ENCODE measurements around the gene ZIC4.

ZIC4 gene

GRCh38 chr3:147370349-147370748 is 36.0 kb downstream of the ZIC4 start:
- no peak for DNase-seq (ENCODE audit: low read depth in 3 of 3)

GRCh38 chr3:147369661-147370123 is 36.7 kb downstream of the ZIC4 start:
- DNase-seq (ENCODE audit: low read depth in 3 of 3): no peak

GRCh38 chr3:147369231-147369630 is 37.1 kb downstream of the ZIC4 start:
- DNase-seq (ENCODE audit: low read depth in 3 of 3): no peak

- no peak for DNase-seq (ENCODE audit: low read depth in 3 of 3)
These were observed 37.7 kb downstream of the ZIC4 start for GRCh38 chr3:147368561-147369221.

- DNase-seq (ENCODE audit: low read depth in 3 of 3): no peak
These were observed 38.2 kb downstream of the ZIC4 start for GRCh38 chr3:147368151-147368550.

GRCh38 chr3:147367676-147368075 is 38.7 kb downstream of the ZIC4 start:
- DNase-seq (ENCODE audit: low read depth in 3 of 3): no peak

GRCh38 chr3:147365196-147366115 is 40.9 kb downstream of the ZIC4 start:
- no peak for DNase-seq (ENCODE audit: low read depth in 3 of 3)

- no peak for DNase-seq (ENCODE audit: low read depth in 3 of 3)
These were observed 41.6 kb downstream of the ZIC4 start for GRCh38 chr3:147364771-147365170.

GRCh38 chr3:147361454-147362420 is 44.6 kb downstream of the ZIC4 start:
- peak; percentile 15 to 24 (median 16) for DNase-seq (ENCODE audit: low read depth in 3 of 3)

GRCh38 chr3:147360646-147361453 is 45.5 kb downstream of the ZIC4 start:
- no peak for DNase-seq (ENCODE audit: low read depth in 3 of 3)

- no peak for DNase-seq (ENCODE audit: low read depth in 3 of 3)
These were observed 46.3 kb downstream of the ZIC4 start for GRCh38 chr3:147360051-147360439.

- no peak for DNase-seq (ENCODE audit: low read depth in 3 of 3)
These were observed 46.9 kb downstream of the ZIC4 start for GRCh38 chr3:147359177-147360050.

GRCh38 chr3:147358144-147358992 is 48.0 kb downstream of the ZIC4 start:
- no peak for DNase-seq (ENCODE audit: low read depth in 3 of 3)

- no peak for DNase-seq (ENCODE audit: low read depth in 3 of 3)
These were observed 49.1 kb downstream of the ZIC4 start for GRCh38 chr3:147356909-147357900.

- no peak for DNase-seq (ENCODE audit: low read depth in 3 of 3)
These were observed 50.0 kb downstream of the ZIC4 start for GRCh38 chr3:147356145-147356908.

GRCh38 chr3:147355753-147356090 is 50.6 kb downstream of the ZIC4 start:
- no peak for DNase-seq (ENCODE audit: low read depth in 3 of 3)
